GM18505 (cell line): ENCODE measurements around the gene NAV2.

Experiments
- ATAC-seq: cut with Tn5 transposase; IDR thresholded peaks from one replicate; pipeline ENCODE4 v1.9.1; 2021; ENCODE audit not compliant: unreplicated experiment
- POLR2A ChIP-seq: IDR thresholded peaks from 4 replicates; pipeline ENCODE4 v1.6.1; 2011; ENCODE audit warnings: borderline replicate concordance; ENCODE audit not compliant: insufficient read depth, insufficient read length; ENCODE audit errors: extremely low read depth

Gene NAV2

GRCh38 chr11:20021212-20021611, 308.6 kb downstream of the NAV2 start:
- TF ChIP-seq POLR2A: no peak

GRCh38 chr11:20021771-20022362, 309.2 kb downstream of the NAV2 start:
- no peak for TF ChIP-seq POLR2A
- ATAC-seq: no peak

More at GRCh38 chr11:20021212-20021611, 308.6 kb downstream of the NAV2 start:
- ATAC-seq: no peak

GRCh38 chr11:20022363-20023081, 309.9 kb downstream of the NAV2 start:
- ATAC-seq: no peak
- no peak for TF ChIP-seq POLR2A

GRCh38 chr11:20023082-20023426, 310.4 kb downstream of the NAV2 start:
- ATAC-seq: no peak
- no peak for TF ChIP-seq POLR2A

- ATAC-seq: no peak
- TF ChIP-seq POLR2A: no peak
These were observed 311.7 kb downstream of the NAV2 start for GRCh38 chr11:20024172-20024935.

GRCh38 chr11:20025332-20025840, 312.7 kb downstream of the NAV2 start:
- TF ChIP-seq POLR2A: no peak
- no peak for ATAC-seq

GRCh38 chr11:20026629-20027555, 314.3 kb downstream of the NAV2 start:
- no peak for ATAC-seq
- no peak for TF ChIP-seq POLR2A

GRCh38 chr11:20027556-20028013, 314.9 kb downstream of the NAV2 start:
- no peak for ATAC-seq
- TF ChIP-seq POLR2A: no peak

GRCh38 chr11:20029193-20029592, 316.6 kb downstream of the NAV2 start:
- no peak for TF ChIP-seq POLR2A
- no peak for ATAC-seq

GRCh38 chr11:20030472-20030871, 317.8 kb downstream of the NAV2 start:
- no peak for ATAC-seq
- TF ChIP-seq POLR2A: no peak

- TF ChIP-seq POLR2A: no peak
- no peak for ATAC-seq
These were observed 318.7 kb downstream of the NAV2 start for GRCh38 chr11:20031155-20032001.

- TF ChIP-seq POLR2A: no peak
- ATAC-seq: no peak
These were observed 319.5 kb downstream of the NAV2 start for GRCh38 chr11:20032127-20032526.

GRCh38 chr11:20032577-20033260, 320.1 kb downstream of the NAV2 start:
- ATAC-seq: no peak
- no peak for TF ChIP-seq POLR2A
